GM12873 (cell line): ENCODE measurements around the gene GRID1.

Experiments
- TF ChIP-seq, protein P1 (sequence below): IDR thresholded peaks from 2 replicates; pipeline ENCODE4 v1.5.1; 2012; ENCODE audit warnings: low read depth, mild to moderate bottlenecking, moderate library complexity, low read length, control low read depth; ENCODE audit not compliant: insufficient read depth; ENCODE audit errors: missing control alignments

The GRID1 gene

DNA sequence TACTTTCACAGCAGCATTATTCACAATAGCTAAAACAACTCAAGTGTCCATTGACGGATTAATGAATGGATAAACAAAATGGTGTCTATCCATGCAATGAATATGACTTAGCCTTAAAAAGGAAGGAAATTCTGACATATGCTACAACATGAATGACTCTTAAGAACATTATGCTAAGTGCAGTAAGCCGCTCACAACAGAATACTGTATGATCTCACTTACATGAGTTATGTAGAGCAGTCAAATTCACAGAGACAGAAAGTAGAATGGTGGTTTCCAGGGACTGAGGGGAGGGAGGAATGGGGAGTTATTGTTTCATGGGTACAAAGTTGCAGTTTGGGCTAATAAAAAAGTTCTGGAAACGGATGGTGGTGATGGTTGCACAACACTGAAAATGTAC, 282.0 kb downstream of the GRID1 start:
- TF ChIP-seq, protein P1, sequence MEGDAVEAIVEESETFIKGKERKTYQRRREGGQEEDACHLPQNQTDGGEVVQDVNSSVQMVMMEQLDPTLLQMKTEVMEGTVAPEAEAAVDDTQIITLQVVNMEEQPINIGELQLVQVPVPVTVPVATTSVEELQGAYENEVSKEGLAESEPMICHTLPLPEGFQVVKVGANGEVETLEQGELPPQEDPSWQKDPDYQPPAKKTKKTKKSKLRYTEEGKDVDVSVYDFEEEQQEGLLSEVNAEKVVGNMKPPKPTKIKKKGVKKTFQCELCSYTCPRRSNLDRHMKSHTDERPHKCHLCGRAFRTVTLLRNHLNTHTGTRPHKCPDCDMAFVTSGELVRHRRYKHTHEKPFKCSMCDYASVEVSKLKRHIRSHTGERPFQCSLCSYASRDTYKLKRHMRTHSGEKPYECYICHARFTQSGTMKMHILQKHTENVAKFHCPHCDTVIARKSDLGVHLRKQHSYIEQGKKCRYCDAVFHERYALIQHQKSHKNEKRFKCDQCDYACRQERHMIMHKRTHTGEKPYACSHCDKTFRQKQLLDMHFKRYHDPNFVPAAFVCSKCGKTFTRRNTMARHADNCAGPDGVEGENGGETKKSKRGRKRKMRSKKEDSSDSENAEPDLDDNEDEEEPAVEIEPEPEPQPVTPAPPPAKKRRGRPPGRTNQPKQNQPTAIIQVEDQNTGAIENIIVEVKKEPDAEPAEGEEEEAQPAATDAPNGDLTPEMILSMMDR = no peak

DNA sequence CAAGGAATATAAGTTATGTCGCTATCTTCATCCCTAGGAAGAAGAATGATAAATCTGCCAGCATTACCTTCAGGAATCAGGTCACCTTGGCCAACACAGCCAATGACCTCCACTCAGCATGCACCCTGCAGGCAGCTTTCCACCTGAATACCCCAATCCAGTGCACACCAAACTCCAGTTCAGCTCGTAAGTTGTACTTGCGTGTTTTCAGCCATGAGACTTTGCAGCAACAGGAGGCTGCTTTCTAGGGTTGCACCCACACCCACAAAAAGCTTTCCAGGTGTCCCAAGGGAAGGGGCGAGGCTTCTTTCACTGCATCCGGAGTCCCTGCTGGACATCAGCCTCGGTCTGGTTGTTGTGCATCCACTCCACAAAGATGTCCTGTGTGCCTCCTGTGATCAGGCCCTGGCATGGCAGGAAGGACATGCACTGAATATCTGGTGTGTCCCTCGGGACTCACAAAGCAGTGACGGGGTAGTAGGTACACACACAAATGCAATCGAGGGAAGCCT, 282.9 kb downstream of the GRID1 start:
- TF ChIP-seq, protein P1 = no peak

DNA sequence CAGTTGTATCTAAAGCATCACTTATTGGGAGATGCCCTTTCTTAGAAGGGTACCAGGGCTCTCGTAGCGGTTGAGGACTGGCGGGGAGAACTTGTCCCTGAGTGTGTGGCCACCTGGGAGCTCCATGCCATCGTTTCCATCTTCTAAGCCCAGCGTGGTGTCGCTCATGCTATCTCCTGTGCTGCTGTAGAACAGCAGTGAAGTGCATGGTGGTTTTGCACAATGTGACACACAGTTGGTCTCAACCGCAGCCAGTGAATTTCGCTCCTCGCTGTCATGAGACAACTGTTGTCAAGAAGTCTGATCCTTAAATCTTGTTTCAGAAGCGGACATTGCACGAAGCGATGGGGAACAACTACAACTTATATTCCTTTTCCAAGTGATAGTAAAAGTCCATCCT, 283.4 kb downstream of the GRID1 start:
- TF ChIP-seq, protein P1 = no peak

DNA sequence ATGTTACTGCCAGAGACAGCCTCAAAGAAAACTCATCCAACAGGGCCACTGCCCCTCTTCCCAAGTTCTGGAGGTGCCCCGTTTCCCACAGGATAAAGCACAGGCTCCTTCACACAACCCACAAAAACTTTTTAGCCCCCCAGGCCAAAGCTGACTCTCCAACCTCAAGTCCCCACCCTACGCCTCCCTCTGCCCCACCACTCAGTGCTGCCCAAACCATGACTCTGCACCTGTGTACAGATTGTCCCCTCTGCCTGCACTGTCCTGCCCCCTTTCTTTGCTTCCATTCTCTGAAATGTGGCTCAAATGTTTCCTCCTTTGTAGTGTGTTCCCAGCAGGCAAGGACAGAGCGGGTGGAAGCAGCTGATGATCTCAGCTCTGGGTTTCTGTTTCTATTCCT, 284.0 kb downstream of the GRID1 start:
- TF ChIP-seq, protein P1 = no peak

DNA sequence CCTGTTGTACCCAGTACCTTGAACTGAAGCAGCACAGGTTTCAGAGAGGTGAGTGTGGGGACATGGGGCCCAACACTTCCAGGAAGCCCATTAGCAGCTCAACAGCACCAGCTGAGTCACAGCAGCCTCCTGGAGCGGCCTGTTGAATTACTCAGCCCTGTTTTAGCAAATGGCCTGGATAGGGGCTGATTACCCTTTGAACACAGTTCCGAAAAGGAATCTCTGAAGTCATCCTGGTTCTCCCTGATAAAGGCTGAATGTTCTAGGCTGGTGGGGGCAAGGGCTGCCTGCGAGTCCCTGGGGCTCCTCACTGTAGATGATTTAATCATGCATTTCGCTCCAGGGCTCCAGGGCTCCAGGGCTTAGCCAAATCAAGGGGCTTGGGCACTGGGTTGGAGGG, 287.5 kb downstream of the GRID1 start:
- TF ChIP-seq, protein P1 = no peak

DNA sequence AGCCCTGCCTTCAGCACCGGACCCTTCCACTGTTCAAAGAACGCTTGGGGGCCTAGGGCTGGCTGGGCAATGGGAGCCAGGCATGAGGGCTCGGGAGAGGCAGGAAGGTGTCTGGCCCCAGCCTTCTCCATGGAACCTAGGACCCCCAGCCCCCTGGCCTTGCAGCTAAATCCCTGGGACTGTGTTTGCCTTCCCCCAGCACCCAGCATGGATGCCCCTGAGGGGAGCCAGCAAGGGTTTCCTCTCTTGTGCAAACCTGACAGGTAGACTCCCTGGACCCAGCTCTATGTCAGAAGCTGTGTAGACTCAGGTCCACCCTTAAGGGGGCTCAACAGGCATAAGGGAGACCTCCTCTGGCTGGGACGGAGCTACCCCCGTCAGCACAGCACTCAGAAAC, 288.0 kb downstream of the GRID1 start:
- TF ChIP-seq, protein P1 = no peak

DNA sequence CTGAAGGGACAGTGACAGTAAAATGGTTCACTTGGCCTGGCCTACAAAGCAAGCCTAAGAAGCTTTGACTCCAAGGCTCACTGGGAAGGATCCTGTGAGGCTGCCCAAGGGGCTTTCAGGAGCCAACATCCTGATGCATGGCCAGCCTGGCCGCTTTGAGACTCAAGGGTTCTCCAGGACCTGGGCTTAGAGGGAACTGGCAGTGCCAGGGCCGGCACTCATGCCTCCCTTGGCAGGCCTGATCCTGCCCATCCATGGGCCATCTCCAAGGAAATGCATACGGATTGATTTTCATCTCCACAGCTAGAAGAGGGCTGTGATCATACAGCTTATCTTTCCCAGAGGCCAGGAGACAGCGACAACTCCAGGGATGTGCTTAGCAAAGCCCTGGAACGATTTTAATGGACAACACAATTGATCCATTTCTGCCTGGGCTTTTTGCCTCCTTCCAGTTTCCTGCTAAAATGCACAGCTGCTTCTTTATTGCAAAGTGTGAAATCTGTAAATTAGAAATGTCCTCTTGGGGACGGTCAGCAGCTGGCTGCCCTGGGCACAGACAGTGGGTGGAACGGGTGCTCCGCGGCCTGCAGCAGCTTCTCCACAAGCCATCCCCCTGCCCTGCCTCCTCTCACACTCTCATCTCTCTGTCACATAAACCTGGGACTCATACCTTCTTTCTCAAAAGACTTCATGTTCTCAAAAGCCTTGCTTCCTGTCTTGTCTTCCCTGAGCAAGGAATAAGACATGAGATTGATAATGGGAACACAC, 288.5 kb downstream of the GRID1 start:
- TF ChIP-seq, protein P1 = no peak
